Stomach (tissue), 9 donors: ENCODE measurements around the gene DUS3L. TPM values are rescaled to one million over a fixed set of nuclear protein-coding genes. Genes with fewer than 3 reads are reported as not detected.

Experiments used
- DNase-seq, 2 donors: peaks; one replicate each; pipeline versions ENCODE4 v3.0.0 to v3.0.0-alpha.2; 2013 to 2019
- H3K27ac ChIP-seq, 5 donors: fragments of 200-600 bp in 4 of 5; sonication (generic) in 4 of 5; one replicate each; pipeline ENCODE4 v1.5.1; 2013 to 2019; ENCODE audit warnings: mild to moderate bottlenecking in 1 of 5, moderate library complexity in 1 of 5
- H3K27me3 ChIP-seq, 3 donors: fragments of 200-600 bp; sonication (generic); one replicate each; pipeline ENCODE4 v1.5.1; 2017 to 2019; ENCODE audit warnings: mixed run types in 1 of 3
- H3K36me3 ChIP-seq, 4 donors: fragments of 200-600 bp; sonication (generic); 1 replicate in 3 of 4; 2 replicates in 1 of 4; pipeline ENCODE4 v1.5.1; 2016 to 2019
- H3K4me1 ChIP-seq, 4 donors: fragments of 200-600 bp; sonication (generic); one replicate each; pipeline ENCODE4 v1.5.1; 2016 to 2019
- H3K4me3 ChIP-seq, 4 donors: fragments of 200-600 bp; sonication (generic) in 3 of 4; one replicate each; pipeline ENCODE4 v1.5.1; 2016 to 2019; ENCODE audit warnings: mild to moderate bottlenecking in 1 of 4
- H3K9me3 ChIP-seq, 4 donors: fragments of 200-600 bp; sonication (generic); one replicate each; pipeline ENCODE4 v1.5.1; 2016 to 2019
- EP300 ChIP-seq: sonication (generic); formaldehyde crosslinking; IDR thresholded peaks from one replicate; pipeline ENCODE4 v1.6.1; 2017; ENCODE audit warnings: antibody characterized with exemption
- POLR2A ChIP-seq, 4 donors: fragments of 450-650 bp; IDR thresholded peaks; one replicate each; pipeline ENCODE4 v1.6.1; 2016; ENCODE audit warnings: antibody characterized with exemption in 4 of 4, control low read depth in 2 of 4, mild to moderate bottlenecking in 1 of 4, moderate library complexity in 1 of 4
- POLR2AphosphoS5 ChIP-seq, 3 donors: sonication (generic); formaldehyde crosslinking; IDR thresholded peaks; one replicate each; pipeline ENCODE4 v1.6.1; 2016; ENCODE audit warnings: antibody characterized with exemption in 3 of 3
- WGBS, 5 donors: extraction: QIAGEN DNeasy Blood & Tissue Kit in 3 of 5; methylation state at CpG; one replicate each; pipeline versions ENCODE4 v1.1.5 to v1.1.7; 2013 to 2018; 5-methylcytosine and 5-hydroxymethylcytosine counted together
- intact Hi-C: fragments of 100-400 bp; cut with DNase I; formaldehyde crosslinking; loops from one replicate; pipeline ENCODE4 v1.15.1; 2023; ENCODE audit warnings: low total_unique reads
- polyA plus RNA-seq, 3 donors: library from polyadenylated mRNA; stranded (reverse); fragments of 200-250 nt; gene quantifications; one replicate each; pipeline ENCODE4 v1.2.3, GENCODE V29; 2013
- total RNA-seq, 5 donors: library from RNA; depleted of rRNA; stranded (reverse); fragments of >200 nt; gene quantifications; one replicate each; pipeline versions ENCODE4 v1.1.0 to v1.2.3, GENCODE V29; 2014 to 2016
- TF ChIP-seq, protein P1 (sequence below), 7 experiments: fragments of 450-650 bp in 4 of 7; fragments of 200-600 bp in 3 of 7; sonication (generic) in 3 of 7; IDR thresholded peaks; one replicate each; pipeline ENCODE4 v1.5.1; 2016 to 2019; ENCODE audit warnings: antibody characterized with exemption in 7 of 7, control low read depth in 2 of 7, mild to moderate bottlenecking in 1 of 7
- donor health status: healthy with polysubstance abuse.
- donor health status: Bipolar disorder and iron deficiency.
- donor health status: healthy.

Gene DUS3L
- total and polyA plus RNA-seq, 8 donors, result 25.2 to 67.5 (median 46.7) TPM

GRCh38 chr19:5778402-5778801 is 12.6 kb downstream of the DUS3L start:
- peaks cover 0 to 5% (median 0%) of the 10 kb centered on the region in 4 donors for H3K4me1 ChIP-seq
- intact Hi-C loops, result no loop called here
- WGBS, 5 donors, result 81 to 89% (median 86%) methylated on average over 17 of the region's 17 CpGs
- DNase-seq, result no peak
- H3K9me3 ChIP-seq, result no peaks in the 10 kb centered on the region
- no peaks in the 10 kb centered on the region for H3K27me3 ChIP-seq
- H3K4me3 ChIP-seq, result no peak overlapping the region
- peaks cover 0 to 10% (median 4%) of the 10 kb centered on the region in 4 donors for H3K36me3 ChIP-seq
- TF ChIP-seq POLR2AphosphoS5 (IDR thresholded peaks at IDR 0.05), result no peak
- no peak overlapping the region for H3K27ac ChIP-seq

DNA sequence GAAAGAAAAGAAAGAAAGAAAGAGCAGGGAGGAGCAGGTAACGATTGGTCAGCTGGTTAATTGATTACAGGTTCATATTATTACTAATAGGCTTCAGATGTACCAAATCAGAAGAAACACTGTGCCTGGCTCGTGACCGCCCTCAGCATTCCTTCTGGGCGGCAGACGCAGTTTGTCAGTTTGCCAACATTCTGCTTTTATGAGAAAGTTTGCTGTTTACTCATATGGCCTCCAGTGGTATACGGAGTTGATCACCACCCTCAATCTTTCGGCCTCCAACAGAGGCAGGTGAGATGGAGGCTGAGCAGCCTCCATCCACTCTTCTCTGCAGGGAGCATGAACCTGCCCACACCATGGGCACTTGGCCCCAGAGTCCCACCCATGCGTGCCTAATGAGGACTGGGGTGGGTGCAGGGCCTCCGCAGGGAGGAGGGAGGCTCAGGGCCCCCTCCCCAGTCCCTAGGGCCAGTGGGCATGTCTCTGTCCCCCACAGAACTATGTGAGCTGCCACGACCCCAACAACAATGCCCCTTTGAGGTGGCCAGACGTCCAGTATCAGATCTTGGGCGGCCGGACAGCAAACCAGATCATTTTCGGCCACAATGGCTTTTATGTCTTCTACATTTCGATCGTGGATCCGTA is 15.2 kb downstream of the DUS3L start:
- intact Hi-C loops, result no loop called here
- no peak for DNase-seq
- TF ChIP-seq, protein P1, sequence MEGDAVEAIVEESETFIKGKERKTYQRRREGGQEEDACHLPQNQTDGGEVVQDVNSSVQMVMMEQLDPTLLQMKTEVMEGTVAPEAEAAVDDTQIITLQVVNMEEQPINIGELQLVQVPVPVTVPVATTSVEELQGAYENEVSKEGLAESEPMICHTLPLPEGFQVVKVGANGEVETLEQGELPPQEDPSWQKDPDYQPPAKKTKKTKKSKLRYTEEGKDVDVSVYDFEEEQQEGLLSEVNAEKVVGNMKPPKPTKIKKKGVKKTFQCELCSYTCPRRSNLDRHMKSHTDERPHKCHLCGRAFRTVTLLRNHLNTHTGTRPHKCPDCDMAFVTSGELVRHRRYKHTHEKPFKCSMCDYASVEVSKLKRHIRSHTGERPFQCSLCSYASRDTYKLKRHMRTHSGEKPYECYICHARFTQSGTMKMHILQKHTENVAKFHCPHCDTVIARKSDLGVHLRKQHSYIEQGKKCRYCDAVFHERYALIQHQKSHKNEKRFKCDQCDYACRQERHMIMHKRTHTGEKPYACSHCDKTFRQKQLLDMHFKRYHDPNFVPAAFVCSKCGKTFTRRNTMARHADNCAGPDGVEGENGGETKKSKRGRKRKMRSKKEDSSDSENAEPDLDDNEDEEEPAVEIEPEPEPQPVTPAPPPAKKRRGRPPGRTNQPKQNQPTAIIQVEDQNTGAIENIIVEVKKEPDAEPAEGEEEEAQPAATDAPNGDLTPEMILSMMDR (IDR thresholded peaks at IDR 0.05), result no peak
- TF ChIP-seq POLR2AphosphoS5 (IDR thresholded peaks at IDR 0.05), result no peak
- no peak for TF ChIP-seq POLR2A (IDR thresholded peaks at IDR 0.05)
- TF ChIP-seq EP300, result no peak
- Histone ChIP-seq H3K4me1 (peaks cover 0 to 5% (median 0%) of the 10 kb centered on the region in 4 donors), H3K36me3 (no peaks in the 10 kb centered on the region), H3K4me3 (no peak overlapping the region), H3K9me3 (no peaks in the 10 kb centered on the region), H3K27ac (no peak overlapping the region), H3K27me3 (peaks cover 0 to 7% (median 0%) of the 10 kb centered on the region in 3 donors)
- WGBS, 5 donors, result 55 to 64% (median 58%) methylated on average over 17 of the region's 17 CpGs

DNA sequence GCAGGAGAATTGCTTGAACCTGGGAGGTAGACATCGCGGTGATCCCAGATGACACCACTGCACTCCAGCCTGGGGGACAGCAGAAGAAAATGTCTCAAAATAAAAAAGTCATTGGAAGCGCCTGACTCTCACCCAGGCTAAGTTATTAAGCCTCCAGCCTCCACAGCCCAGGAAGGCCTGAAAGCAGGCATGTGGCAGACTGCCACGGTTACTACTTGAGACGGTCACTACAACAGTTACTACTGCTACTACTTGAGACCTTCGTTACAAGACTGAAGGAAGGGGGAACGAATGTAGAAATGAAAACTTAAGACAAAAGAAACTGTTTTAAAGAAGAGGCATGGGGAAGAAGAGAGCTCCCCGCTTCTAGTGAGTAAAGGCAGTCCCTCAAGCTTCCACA is 16.0 kb downstream of the DUS3L start:
- Histone ChIP-seq H3K4me3 (no peak overlapping the region), H3K36me3 (no peaks in the 10 kb centered on the region), H3K9me3 (no peaks in the 10 kb centered on the region), H3K27ac (no peak overlapping the region), H3K27me3 (peaks cover 0 to 7% (median 0%) of the 10 kb centered on the region in 3 donors), H3K4me1 (peaks cover 0 to 5% (median 0%) of the 10 kb centered on the region in 4 donors)
- intact Hi-C loops, result no loop called here
- TF ChIP-seq POLR2AphosphoS5 (IDR thresholded peaks at IDR 0.05), result no peak
- TF ChIP-seq, protein P1 (IDR thresholded peaks at IDR 0.05), result no peak
- TF ChIP-seq EP300, result no peak
- TF ChIP-seq POLR2A (IDR thresholded peaks at IDR 0.05), result no peak
- DNase-seq, result no peak
- 71 to 85% (median 79%) methylated on average over 8 of the region's 8 CpGs for WGBS, 5 donors

- Histone ChIP-seq H3K9me3 (no peaks in the 10 kb centered on the region), H3K4me1 (peaks cover 0 to 5% (median 0%) of the 10 kb centered on the region in 4 donors), H3K27ac (no peak overlapping the region), H3K4me3 (no peak overlapping the region), H3K36me3 (no peaks in the 10 kb centered on the region), H3K27me3 (peaks cover 0 to 7% (median 0%) of the 10 kb centered on the region in 3 donors)
- DNase-seq, result no peak
- 75 to 90% (median 85%) methylated on average over 5 of the region's 5 CpGs for WGBS, 5 donors
- intact Hi-C loops, result no loop called here
- no peak for TF ChIP-seq POLR2A (IDR thresholded peaks at IDR 0.05)
- TF ChIP-seq POLR2AphosphoS5 (IDR thresholded peaks at IDR 0.05), result no peak
- TF ChIP-seq, protein P1 (IDR thresholded peaks at IDR 0.05), result no peak
- TF ChIP-seq EP300, result no peak
Measured at GRCh38 chr19:5773276-5773675, 17.7 kb downstream of the DUS3L start.

GRCh38 chr19:5772416-5772815 is 18.5 kb downstream of the DUS3L start:
- Histone ChIP-seq H3K27me3 (peaks cover 0 to 7% (median 0%) of the 10 kb centered on the region in 3 donors), H3K27ac (no peak overlapping the region), H3K36me3 (no peaks in the 10 kb centered on the region), H3K4me3 (no peak overlapping the region), H3K4me1 (peaks cover 0 to 5% (median 0%) of the 10 kb centered on the region in 4 donors), H3K9me3 (no peaks in the 10 kb centered on the region)
- TF ChIP-seq, protein P1 (IDR thresholded peaks at IDR 0.05), result no peak
- TF ChIP-seq POLR2AphosphoS5 (IDR thresholded peaks at IDR 0.05) (no peak), POLR2A (IDR thresholded peaks at IDR 0.05) (no peak), EP300 (no peak)
- no peak for DNase-seq
- intact Hi-C loops, result no loop called here
- 79 to 82% (median 80%) methylated on average over 19 of the region's 19 CpGs for WGBS, 5 donors
